Dermis lymphatic vessel endothelial cell (primary cell): ENCODE results near the gene FAM186B. TPM values are rescaled to one million over a fixed set of nuclear protein-coding genes. Genes with fewer than 3 reads are reported as not detected.

ENCODE experiments used
- total RNA-seq: library from RNA; depleted of rRNA; stranded (reverse); fragments of >200 nt; gene quantifications from 2 replicates; pipeline ENCODE4 v1.2.1, GENCODE V29; 2014

The FAM186B gene, protein sequence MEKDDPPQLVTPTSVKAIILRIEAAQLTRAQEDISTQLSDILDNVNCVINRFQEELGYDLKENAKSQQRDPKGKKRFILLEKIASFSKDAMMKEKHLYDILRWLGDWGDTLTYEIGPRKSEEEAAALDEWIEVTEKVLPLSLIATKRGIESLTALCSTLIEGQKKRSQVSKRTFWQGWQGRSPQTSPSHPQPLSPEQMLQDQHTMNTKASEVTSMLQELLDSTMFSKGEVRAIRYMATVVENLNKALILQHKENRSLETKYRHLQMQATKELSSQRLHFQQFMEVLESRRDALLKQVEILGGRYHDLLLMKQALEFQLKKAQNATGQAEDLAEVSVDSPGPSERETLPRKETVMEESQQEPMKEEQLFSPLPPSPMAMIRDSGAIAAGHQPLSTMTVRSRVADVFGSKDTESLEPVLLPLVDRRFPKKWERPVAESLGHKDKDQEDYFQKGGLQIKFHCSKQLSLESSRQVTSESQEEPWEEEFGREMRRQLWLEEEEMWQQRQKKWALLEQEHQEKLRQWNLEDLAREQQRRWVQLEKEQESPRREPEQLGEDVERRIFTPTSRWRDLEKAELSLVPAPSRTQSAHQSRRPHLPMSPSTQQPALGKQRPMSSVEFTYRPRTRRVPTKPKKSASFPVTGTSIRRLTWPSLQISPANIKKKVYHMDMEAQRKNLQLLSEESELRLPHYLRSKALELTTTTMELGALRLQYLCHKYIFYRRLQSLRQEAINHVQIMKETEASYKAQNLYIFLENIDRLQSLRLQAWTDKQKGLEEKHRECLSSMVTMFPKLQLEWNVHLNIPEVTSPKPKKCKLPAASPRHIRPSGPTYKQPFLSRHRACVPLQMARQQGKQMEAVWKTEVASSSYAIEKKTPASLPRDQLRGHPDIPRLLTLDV
- 0.11 and 0.26 TPM in 2 replicates for total RNA-seq

DNA sequence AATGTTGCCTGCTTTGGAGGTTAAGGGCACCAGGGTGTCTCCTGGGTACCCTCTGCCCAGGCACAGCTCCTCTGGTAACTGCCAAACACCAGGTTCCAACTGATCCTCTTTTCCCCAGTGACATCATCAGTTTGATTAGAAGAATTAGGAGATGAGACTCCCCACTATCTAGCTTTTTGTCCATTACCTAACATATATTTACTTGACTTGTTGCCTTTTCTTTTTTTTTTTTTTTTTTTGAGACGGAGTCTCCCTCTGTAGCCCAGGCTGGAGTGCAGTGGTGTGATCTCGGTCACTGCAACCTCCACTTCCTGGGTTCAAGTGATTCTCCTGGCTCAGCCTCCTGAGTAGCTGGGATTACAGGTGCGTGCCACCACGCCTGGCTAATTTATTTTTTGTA is at the start of gene FAM186B:
Gene FAM186B (minus strand): TSS at position 101 of the 400 bp plus-strand sequence. CDS start 162 bp downstream, outside the sequence.

DNA sequence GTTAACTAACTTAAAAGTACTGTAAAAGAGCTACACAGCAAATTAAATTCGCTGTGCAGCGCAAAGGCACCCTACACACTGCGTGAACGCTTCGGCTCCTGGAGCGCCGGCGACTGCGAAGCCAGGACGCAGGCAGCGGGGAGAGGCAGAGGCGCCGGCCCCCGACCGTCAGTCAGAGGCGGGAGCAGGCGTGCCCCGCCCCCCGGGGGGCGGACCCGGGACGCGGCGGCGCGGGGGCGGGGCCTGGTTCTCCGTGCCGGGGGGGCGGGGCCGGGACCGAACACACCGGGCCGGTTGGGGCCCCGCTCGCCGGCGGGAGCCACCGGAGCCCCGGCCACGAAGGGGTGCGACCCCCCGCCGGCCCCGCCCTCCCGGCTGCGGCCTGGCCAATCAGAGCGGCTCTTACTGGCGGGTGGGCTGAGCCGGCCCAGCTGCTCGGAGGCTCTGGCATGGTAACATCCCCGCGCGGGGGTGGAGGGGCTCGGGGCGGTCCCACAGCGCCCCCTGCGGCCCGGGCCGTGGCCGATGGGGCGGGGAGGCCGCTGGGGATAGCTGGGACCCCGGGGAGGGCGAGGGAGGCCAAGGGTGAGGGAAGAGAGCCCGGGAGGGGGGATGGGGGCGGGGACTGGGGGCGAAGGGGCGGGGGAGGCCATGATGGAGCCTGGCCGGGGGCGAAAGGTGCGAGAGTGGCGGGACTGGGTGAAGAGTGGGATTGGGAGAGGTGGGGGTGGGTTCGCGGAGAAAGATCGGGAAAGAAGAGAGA is 17.9 kb upstream of the FAM186B start, which contains the start of gene PRPF40B:
Gene PRPF40B (plus strand): TSS at position 420 of the 763 bp plus-strand sequence. CDS start 30 bp downstream, at position 450.

DNA sequence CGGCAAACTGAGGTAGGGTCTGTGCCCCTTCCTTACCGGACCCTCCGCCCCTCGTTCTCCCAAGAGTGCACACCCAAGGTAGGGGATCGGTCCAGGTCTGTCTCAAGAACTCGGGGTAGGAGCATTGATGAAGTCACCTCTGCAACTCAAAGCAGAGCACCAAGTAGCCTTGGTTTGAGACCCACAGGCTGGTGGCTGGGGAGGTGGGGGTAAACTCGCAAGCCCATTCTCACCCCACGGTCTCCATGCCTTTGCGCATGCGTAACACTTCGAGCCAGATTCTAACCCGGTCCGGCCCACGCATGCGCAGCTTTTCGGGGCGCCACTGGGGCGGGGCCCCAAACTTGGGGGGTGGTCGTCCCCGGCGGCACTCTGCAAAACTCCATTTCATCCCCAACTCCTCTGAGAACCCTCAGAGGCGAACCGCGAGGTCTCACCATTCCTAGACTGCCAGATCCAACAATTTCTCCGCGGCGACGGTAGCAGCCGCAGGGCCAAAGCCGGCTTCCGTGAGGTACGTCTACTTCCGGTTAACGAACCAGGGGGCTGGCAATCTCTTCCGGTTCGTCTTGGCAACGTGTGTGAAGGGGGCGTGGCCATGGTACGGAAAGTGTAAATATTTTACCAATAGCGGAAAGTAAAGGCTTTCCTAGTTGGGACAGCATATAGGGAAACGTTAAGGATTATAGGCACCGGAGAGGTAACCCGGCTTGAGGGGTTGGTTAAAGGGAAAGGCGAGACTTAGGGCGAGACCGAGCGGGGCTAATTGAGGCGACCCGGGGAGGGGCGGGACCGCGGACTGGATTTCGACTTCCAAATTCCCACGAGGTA is 37.6 kb downstream of the FAM186B start, which contains the start of gene MCRS1:
Gene MCRS1 (minus strand): TSS at position 532 of the 831 bp plus-strand sequence. CDS start 1,411 bp downstream, outside the sequence.

DNA sequence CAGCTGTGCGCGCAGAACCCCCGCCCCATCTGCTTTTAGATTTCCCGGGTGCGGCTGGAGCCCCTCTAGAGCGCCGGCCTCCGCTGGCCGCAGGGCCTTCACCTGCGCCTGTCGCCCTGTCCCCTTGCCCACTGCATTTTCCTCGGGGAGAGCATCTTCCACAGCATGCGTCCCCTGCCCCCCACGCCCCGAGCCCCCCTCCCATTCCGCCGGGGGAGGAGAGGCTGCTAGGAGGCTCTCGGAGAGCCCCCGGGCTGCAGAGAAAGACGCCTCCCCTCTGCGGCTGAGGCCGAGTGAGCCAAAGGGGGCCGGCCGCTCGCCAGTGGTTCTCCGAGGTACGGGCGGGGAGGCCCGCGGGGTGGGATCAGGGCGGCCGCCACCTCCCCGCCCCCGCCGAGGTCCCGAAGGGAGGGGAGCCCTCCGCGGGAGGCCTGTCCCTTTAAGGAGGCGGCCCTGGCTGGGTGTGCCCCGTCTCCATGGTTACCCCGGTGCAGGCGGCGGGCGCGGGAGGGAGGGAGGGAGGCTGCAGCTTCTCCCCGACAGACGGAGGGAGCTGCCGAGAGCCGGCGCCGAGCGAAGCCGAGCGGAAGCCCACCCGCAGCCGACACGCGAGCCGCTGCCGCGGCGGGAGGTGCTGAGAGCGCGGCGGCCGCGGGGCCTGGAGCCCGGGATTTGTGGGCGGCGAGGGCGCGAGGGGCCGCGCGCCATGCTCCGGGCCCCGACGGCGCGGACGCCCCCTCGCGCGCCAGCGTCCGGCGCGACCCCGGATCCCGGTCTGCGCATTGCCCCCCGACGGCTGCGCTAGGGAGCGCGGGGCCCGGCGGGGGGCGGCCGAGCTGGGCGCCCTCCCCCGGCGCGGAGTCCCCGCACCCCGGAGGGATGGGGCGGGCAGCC is 66.7 kb downstream of the FAM186B start, which contains the start of gene KCNH3:
Gene KCNH3 (plus strand): TSS at position 521 of the 894 bp plus-strand sequence. CDS start 387 bp downstream, outside the sequence.

Other genes starting within 250 kb of the FAM186B start
- gene SPATS2, start 238.2 kb downstream of the FAM186B start, total RNA-seq = 12.1 and 16.4 TPM in 2 replicates
- gene KCNH3, start 66.6 kb downstream of the FAM186B start, total RNA-seq = 0.09 TPM in 1 of 2 replicates, not detected in the other
- 41.7 and 43.9 TPM in 2 replicates for gene MCRS1, start 37.5 kb downstream of the FAM186B start, total RNA-seq
- 1.2 and 2.2 TPM in 2 replicates for gene PRPF40B, start 17.9 kb upstream of the FAM186B start, total RNA-seq
- gene FMNL3, start 101.8 kb upstream of the FAM186B start, total RNA-seq = 62.3 and 78.8 TPM in 2 replicates
- 323 and 392 TPM in 2 replicates for gene TMBIM6, start 135.9 kb upstream of the FAM186B start, total RNA-seq
- 6.1 and 6.9 TPM in 2 replicates for gene NCKAP5L, start 222.8 kb upstream of the FAM186B start, total RNA-seq
- gene BCDIN3D, start 237.5 kb upstream of the FAM186B start, total RNA-seq = 2.2 and 2.7 TPM in 2 replicates